Brain microvascular endothelial cell (primary cell): ENCODE data around the gene CHD1.

Experiments used
- DNase-seq: peaks from one replicate; pipeline ENCODE4 v3.0.0-alpha.2; 2020
- H3K27ac ChIP-seq: fragments of 250-450 bp; sonication (Bioruptor Pico); 2 replicates; pipeline ENCODE4 v1.5.1; 2020; ENCODE audit warnings: mild to moderate bottlenecking, moderate library complexity
- H3K27me3 ChIP-seq: fragments of 250-450 bp; sonication (Bioruptor Pico); replicated peaks from 2 replicates; pipeline ENCODE4 v1.5.1; 2020; ENCODE audit warnings: mild to moderate bottlenecking
- H3K36me3 ChIP-seq: fragments of 250-450 bp; sonication (Bioruptor Pico); replicated peaks from 2 replicates; pipeline ENCODE4 v1.5.1; 2020; ENCODE audit warnings: mild to moderate bottlenecking
- H3K4me3 ChIP-seq: 2 replicates; pipeline ENCODE4 v1.5.1; 2011; ENCODE audit warnings: low read depth, mild to moderate bottlenecking, control low read depth, low read length, moderate library complexity
- CTCF ChIP-seq: IDR thresholded peaks from 2 replicates; pipeline ENCODE4 v1.5.1; 2011; ENCODE audit warnings: low read depth, mild to moderate bottlenecking, moderate library complexity, low read length, control low read depth, inconsistent platforms; ENCODE audit errors: missing control alignments
- in situ Hi-C: cut with HindIII; loops from 2 replicates; pipeline ENCODE4 v1.10.0; 2017; ENCODE audit warnings: low sequenced_read_pairs, low pct_ligation_motif_present

The CHD1 gene

GRCh38 chr5:98928873-98929709 lies at the start of gene CHD1:
Gene CHD1 (minus strand): TSS chr5:98929007. CDS start chr5:98926386, 2,621 bp downstream.
- Histone ChIP-seq H3K27ac (peak within 1 kb of the TSS; percentile 100), H3K4me3 (peak within 1 kb of the TSS; percentile 97), H3K36me3 (peaks cover 2% of the 10 kb centered on the region), H3K27me3 (no peaks in the 10 kb centered on the region)
- in situ Hi-C loops: no loop called here
- peak; percentile 98 for DNase-seq
- TF ChIP-seq CTCF: no peak

- DNase-seq: no peak
- no peak overlapping the region for H3K4me3 ChIP-seq
- no peak for TF ChIP-seq CTCF
- no peaks in the 10 kb centered on the region for H3K36me3 ChIP-seq
- no peaks in the 10 kb centered on the region for H3K27me3 ChIP-seq
- no peak overlapping the region for H3K27ac ChIP-seq
- in situ Hi-C loops: no loop called here
These were observed 49.7 kb upstream of the CHD1 start for GRCh38 chr5:98978528-98978927.

GRCh38 chr5:98977723-98978122 lies 48.9 kb upstream of the CHD1 start:
- DNase-seq: no peak
- no peak for TF ChIP-seq CTCF
- H3K36me3 ChIP-seq: no peaks in the 10 kb centered on the region
- in situ Hi-C loops: no loop called here
- H3K4me3 ChIP-seq: no peak overlapping the region
- no peaks in the 10 kb centered on the region for H3K27me3 ChIP-seq
- H3K27ac ChIP-seq: no peak overlapping the region

GRCh38 chr5:98975682-98976407 lies 47.0 kb upstream of the CHD1 start:
- Histone ChIP-seq H3K27ac (no peak overlapping the region), H3K36me3 (no peaks in the 10 kb centered on the region), H3K4me3 (no peak overlapping the region), H3K27me3 (no peaks in the 10 kb centered on the region)
- no peak for DNase-seq
- in situ Hi-C loops: no loop called here
- no peak for TF ChIP-seq CTCF

- H3K27ac ChIP-seq: no peak overlapping the region
- H3K36me3 ChIP-seq: no peaks in the 10 kb centered on the region
- no peaks in the 10 kb centered on the region for H3K27me3 ChIP-seq
- no peak for TF ChIP-seq CTCF
- no peak for DNase-seq
- in situ Hi-C loops: no loop called here
- H3K4me3 ChIP-seq: no peak overlapping the region
These were observed 46.4 kb upstream of the CHD1 start for GRCh38 chr5:98975223-98975622.
